ENCODE results near the gene ZNF426. TPM values are rescaled to one million over a fixed set of nuclear protein-coding genes. Genes with fewer than 3 reads are reported as not detected.
"Not testable (repeated sequence)": the region's sequence is repeated elsewhere in the genome, so short reads cannot be mapped to it uniquely, and the experiment has no call there.

The ZNF426 gene
- total and polyA plus RNA-seq, 2 donors from 2014 or later: 2.9 to 22.9 TPM

DNA sequence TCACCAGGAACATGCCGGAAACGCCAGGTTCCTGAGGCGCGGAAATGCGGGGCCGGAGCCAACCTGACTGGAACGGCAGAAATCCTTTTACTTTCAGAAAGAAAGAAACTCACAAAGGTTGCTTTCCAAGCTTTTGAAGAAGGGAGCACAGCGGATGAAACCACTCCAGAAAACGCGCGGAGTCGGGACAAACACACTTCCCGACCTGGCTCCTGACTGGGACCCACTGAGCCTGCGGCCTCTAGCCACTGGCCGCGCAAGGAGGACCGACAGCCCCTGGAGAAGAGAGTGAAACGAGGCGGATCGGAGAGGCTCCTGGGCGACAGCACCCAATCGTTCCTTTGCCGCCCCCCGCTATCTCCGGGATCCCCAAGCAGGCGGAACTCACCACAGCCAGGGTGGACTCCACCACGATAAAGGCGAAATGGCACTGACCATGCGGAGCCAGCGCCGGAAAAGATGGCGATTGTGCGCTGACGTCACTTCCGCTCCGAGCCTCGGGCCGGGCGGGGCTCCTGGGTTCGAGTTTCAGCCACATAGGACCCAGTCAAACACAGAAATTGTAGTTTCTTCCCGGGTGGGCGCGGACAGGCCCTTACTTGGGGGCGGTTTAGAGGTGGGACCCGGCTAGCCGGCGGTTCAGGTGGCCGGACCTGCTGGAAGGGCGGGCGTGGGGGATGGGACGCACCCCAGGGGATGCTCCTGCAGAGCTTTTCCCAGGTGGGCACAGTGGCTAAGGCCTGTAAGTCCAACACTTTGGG lies 45.8 kb upstream of the ZNF426 start, which contains the start of gene ZNF121:
ZNF121 (minus strand) TSS at position 432 of the 761 bp plus-strand sequence. CDS start 16,407 bp downstream, outside the sequence.
- Histone ChIP-seq H3K9me3 (ENCODE audit: control insufficient read depth in 2 of 3, insufficient read depth in 1 of 3, low read length in 3 of 3) (no peaks in the 10 kb centered on the region), H3K36me3 (ENCODE audit: control insufficient read depth in 2 of 3, insufficient read depth in 3 of 3, low read length in 3 of 3) (peaks cover 0 to under 1% (median 0%) of the 10 kb centered on the region in 3 donors), H3K27me3 (ENCODE audit: control insufficient read depth, insufficient read depth, low read length) (no peaks in the 10 kb centered on the region), H3K4me3 (ENCODE audit: low read length in 3 of 3) (peak within 1 kb of the TSS; percentile 68 to 96 (median 85)), H3K27ac (ENCODE audit: low read depth in 2 of 2, low read length in 2 of 2) (peak within 1 kb of the TSS; percentile 92 to 93), H3K9ac (ENCODE audit: low read length in 3 of 3) (peak within 1 kb of the TSS; percentile 47 to 90 (median 70)), H3K4me1 (ENCODE audit: control insufficient read depth in 2 of 3, insufficient read depth in 2 of 3, low read depth in 1 of 3, low read length in 3 of 3) (peaks cover 0 to 4% (median 0%) of the 10 kb centered on the region in 3 donors)
- intact Hi-C loops (cut with DNase I): no loop called here
- TF ChIP-seq, protein P1, sequence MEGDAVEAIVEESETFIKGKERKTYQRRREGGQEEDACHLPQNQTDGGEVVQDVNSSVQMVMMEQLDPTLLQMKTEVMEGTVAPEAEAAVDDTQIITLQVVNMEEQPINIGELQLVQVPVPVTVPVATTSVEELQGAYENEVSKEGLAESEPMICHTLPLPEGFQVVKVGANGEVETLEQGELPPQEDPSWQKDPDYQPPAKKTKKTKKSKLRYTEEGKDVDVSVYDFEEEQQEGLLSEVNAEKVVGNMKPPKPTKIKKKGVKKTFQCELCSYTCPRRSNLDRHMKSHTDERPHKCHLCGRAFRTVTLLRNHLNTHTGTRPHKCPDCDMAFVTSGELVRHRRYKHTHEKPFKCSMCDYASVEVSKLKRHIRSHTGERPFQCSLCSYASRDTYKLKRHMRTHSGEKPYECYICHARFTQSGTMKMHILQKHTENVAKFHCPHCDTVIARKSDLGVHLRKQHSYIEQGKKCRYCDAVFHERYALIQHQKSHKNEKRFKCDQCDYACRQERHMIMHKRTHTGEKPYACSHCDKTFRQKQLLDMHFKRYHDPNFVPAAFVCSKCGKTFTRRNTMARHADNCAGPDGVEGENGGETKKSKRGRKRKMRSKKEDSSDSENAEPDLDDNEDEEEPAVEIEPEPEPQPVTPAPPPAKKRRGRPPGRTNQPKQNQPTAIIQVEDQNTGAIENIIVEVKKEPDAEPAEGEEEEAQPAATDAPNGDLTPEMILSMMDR (IDR thresholded peaks at IDR 0.05; ENCODE audit: borderline replicate concordance, extremely low read depth, insufficient read depth): no peak
- DNase-seq: peak; percentile 93 to 96 (median 94)
- FAIRE-seq: no peak

GRCh38 chr19:9582081-9582725 lies 43.8 kb upstream of the ZNF426 start:
- FAIRE-seq; intact Hi-C loops (cut with DNase I); H3K36me3 ChIP-seq (ENCODE audit: control insufficient read depth in 2 of 3, insufficient read depth in 3 of 3, low read length in 3 of 3); H3K9ac ChIP-seq (ENCODE audit: low read length in 3 of 3); DNase-seq; H3K9me3 ChIP-seq (ENCODE audit: control insufficient read depth in 2 of 3, insufficient read depth in 1 of 3, low read length in 3 of 3); H3K27me3 ChIP-seq (ENCODE audit: control insufficient read depth, insufficient read depth, low read length); H3K4me1 ChIP-seq (ENCODE audit: control insufficient read depth in 2 of 3, insufficient read depth in 2 of 3, low read depth in 1 of 3, low read length in 3 of 3); H3K27ac ChIP-seq (ENCODE audit: low read depth in 2 of 2, low read length in 2 of 2); H3K4me3 ChIP-seq (ENCODE audit: low read length in 3 of 3): not testable (repeated sequence)

DNA sequence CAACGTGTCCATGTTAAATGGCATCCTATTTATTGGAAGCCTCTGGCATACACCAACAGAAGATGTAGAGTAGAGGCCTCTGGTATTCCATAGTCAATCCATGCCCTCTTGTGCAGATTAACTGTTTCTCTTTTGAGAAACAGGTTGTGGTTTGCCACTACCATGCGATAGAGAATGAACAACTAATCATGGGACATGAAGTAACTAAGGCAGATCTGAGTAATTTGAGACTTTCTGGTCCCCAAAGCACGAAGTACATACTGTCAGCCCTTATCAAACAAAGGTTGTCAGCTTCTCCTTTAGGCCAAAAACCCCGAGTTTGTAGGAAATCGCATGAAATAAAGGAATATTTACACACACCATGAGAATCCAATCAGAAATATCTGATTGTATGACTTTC lies 42.3 kb upstream of the ZNF426 start:
- Histone ChIP-seq H3K36me3 (ENCODE audit: control insufficient read depth in 2 of 3, insufficient read depth in 3 of 3, low read length in 3 of 3) (peaks cover 0 to 4% (median 3%) of the 10 kb centered on the region in 3 donors), H3K9ac (ENCODE audit: low read length in 3 of 3) (no peak overlapping the region), H3K27me3 (ENCODE audit: control insufficient read depth, insufficient read depth, low read length) (no peaks in the 10 kb centered on the region), H3K27ac (ENCODE audit: low read depth in 2 of 2, low read length in 2 of 2) (no peak overlapping the region), H3K4me3 (ENCODE audit: low read length in 3 of 3) (no peak overlapping the region), H3K4me1 (ENCODE audit: control insufficient read depth in 2 of 3, insufficient read depth in 2 of 3, low read depth in 1 of 3, low read length in 3 of 3) (peaks cover 0 to 4% (median 0%) of the 10 kb centered on the region in 3 donors), H3K9me3 (ENCODE audit: control insufficient read depth in 2 of 3, insufficient read depth in 1 of 3, low read length in 3 of 3) (peaks cover 3 to 18% (median 11%) of the 10 kb centered on the region in 3 donors)
- FAIRE-seq: no peak
- DNase-seq: no peak
- intact Hi-C loops (cut with DNase I): no loop called here
- TF ChIP-seq, protein P1 (IDR thresholded peaks at IDR 0.05; ENCODE audit: borderline replicate concordance, extremely low read depth, insufficient read depth): no peak

DNA sequence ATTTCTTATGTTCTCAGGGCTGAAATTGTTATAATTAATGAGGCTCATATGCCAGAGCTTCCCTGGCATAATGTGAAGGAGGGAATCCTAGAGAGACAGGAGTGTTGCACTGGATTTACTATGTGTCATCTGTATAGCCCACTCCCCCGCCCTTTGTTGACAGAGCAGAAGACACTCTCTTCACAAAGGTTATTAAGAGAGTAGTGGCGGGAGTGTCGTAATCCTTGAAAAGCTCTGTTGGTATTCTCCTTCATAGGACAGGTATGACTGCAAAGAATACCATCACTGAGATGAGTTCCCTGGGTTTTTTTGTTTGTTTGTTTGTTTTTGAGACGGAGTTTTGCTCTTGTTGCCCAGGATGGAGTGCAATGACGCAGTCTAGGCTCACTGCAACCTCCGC lies 31.8 kb upstream of the ZNF426 start:
- DNase-seq (no peak), FAIRE-seq (no peak)
- Histone ChIP-seq H3K27ac (ENCODE audit: low read depth in 2 of 2, low read length in 2 of 2) (no peak overlapping the region), H3K9me3 (ENCODE audit: control insufficient read depth in 2 of 3, insufficient read depth in 1 of 3, low read length in 3 of 3) (peaks cover 16 to 86% (median 55%) of the 10 kb centered on the region in 3 donors), H3K4me3 (ENCODE audit: low read length in 3 of 3) (no peak overlapping the region), H3K9ac (ENCODE audit: low read length in 3 of 3) (no peak overlapping the region), H3K36me3 (ENCODE audit: control insufficient read depth in 2 of 3, insufficient read depth in 3 of 3, low read length in 3 of 3) (peaks cover 24 to 30% (median 29%) of the 10 kb centered on the region in 3 donors), H3K4me1 (ENCODE audit: control insufficient read depth in 2 of 3, insufficient read depth in 2 of 3, low read depth in 1 of 3, low read length in 3 of 3) (no peaks in the 10 kb centered on the region), H3K27me3 (ENCODE audit: control insufficient read depth, insufficient read depth, low read length) (no peaks in the 10 kb centered on the region)
- TF ChIP-seq, protein P1 (IDR thresholded peaks at IDR 0.05; ENCODE audit: borderline replicate concordance, extremely low read depth, insufficient read depth): no peak
- intact Hi-C loops (cut with DNase I): no loop called here
